SU-DHL-6 (cell line): ENCODE measurements around the gene ALK.

Source experiments
- EZH2phosphoT487 ChIP-seq: fragments of 200-600 bp; sonication (generic), shearing (Covaris generic); conservative IDR thresholded peaks from 2 replicates; pipeline ENCODE4 v1.6.1; 2018; ENCODE audit warnings: mild to moderate bottlenecking, antibody characterized with exemption, low read length, moderate library complexity, mixed read lengths
- TF ChIP-seq, protein P1 (sequence below): fragments of 200-600 bp; sonication (generic); IDR thresholded peaks from one replicate; pipeline ENCODE4 v1.5.1; 2017; ENCODE audit warnings: antibody characterized with exemption, mild to moderate bottlenecking, low read length, moderate library complexity; ENCODE audit not compliant: insufficient read depth, poor library complexity, severe bottlenecking

DNA sequence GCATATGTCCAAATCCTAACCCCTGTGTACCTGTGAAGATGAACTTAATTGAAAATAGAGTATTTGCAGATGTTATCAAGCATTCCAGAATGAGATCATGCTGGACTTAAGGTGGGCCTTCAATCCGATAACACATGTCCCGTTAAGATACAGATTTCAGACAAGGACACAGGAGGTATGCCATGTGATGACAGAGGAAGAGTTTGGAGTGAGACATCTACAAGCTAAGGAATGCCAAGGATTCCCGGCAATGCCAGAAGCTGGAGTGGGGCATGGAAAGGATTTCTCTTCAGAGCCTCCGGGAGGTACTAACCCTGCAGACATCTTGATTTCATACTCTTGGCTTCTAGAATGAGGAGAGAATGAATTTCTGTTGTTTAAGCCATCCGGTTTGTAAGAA, 231.7 kb downstream of the ALK start:
- TF ChIP-seq, protein P1, sequence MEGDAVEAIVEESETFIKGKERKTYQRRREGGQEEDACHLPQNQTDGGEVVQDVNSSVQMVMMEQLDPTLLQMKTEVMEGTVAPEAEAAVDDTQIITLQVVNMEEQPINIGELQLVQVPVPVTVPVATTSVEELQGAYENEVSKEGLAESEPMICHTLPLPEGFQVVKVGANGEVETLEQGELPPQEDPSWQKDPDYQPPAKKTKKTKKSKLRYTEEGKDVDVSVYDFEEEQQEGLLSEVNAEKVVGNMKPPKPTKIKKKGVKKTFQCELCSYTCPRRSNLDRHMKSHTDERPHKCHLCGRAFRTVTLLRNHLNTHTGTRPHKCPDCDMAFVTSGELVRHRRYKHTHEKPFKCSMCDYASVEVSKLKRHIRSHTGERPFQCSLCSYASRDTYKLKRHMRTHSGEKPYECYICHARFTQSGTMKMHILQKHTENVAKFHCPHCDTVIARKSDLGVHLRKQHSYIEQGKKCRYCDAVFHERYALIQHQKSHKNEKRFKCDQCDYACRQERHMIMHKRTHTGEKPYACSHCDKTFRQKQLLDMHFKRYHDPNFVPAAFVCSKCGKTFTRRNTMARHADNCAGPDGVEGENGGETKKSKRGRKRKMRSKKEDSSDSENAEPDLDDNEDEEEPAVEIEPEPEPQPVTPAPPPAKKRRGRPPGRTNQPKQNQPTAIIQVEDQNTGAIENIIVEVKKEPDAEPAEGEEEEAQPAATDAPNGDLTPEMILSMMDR, result no peak
- no peak for TF ChIP-seq EZH2phosphoT487
